DMS 273 (cell line): ENCODE results near the gene GNG12.
"Not testable (repeated sequence)": the region's sequence is repeated elsewhere in the genome, so short reads cannot be mapped to it uniquely, and the experiment has no call there.

ENCODE experiments used
- DNase-seq: peaks from one replicate; lab custom pipeline; 2025; ENCODE audit not compliant: unreplicated experiment; lab: John Stamatoyannopoulos, UW

Gene GNG12

GRCh38 chr1:67735806-67736627 is 97.2 kb downstream of the GNG12 start:
- peak; percentile 82 for DNase-seq

DNA sequence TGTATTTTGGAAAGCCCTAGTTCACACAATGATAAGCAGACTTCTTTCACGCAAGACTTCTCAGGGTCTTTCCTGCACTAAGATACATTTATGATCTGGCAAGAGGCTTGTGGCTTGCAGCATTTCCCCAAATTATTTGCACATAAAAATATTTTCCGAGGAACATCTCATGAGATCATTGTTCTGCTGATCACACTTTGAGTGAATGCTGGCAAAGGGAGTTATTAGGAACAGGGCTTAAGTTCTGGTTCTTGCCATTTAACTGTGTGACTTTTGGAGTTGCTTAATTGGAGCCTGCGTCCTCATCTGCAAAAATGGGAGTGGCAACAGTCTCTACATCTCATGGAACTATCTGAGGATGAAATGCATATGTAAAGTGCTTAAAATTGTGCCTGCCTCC is 98.1 kb downstream of the GNG12 start:
- DNase-seq = no peak

DNA sequence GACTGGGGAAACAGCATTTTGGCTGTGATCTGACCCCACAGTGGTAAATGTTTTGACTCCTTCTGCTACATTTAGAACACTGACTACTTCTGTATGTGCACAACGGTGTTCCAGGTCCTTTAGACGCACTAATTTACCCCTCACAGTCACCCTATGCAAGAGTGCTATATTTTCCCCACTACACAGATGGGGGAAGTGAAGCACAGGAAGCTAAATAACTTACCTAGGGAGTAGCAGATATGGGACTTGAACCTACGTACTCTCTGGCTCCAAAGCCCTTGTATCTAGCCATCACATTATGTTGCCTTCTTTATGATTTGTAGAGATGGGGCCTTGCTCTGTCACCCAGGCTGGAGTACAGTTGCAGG is 99.0 kb downstream of the GNG12 start:
- no peak for DNase-seq

DNA sequence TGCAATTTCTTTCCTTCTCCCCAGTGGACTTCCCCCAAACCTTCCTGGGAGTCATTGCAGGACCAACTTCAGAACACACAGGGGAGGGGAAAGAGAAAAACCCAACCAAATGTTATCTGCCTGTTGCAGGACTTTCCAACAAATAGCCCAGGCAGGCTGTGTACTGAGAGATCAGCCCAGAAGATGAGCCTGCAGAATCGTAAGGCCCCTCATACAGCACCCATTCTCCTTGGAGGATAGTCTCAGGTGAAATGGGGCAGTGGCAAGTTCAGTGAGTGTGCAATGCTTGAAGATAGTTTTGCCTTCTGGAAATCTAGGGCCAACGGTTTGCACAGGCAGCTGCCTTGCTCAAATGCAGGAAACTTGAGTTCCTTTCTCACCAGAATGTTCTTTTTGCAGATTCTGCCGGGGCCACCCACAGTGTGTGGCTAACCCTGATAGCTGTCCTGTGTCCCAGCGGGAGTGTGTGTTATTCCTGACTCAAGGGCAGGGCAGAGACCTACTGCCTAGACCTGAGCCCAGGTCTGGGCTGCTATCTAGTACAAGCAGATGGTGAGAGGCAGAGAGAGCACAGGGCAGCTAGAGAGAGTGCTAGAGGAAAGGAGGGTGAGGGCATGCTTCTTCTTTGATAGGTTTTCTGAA is 99.5 kb downstream of the GNG12 start:
- peak; percentile 20 for DNase-seq

GRCh38 chr1:67732750-67733151 is 100.5 kb downstream of the GNG12 start:
- peak; percentile 70 for DNase-seq

- no peak for DNase-seq
Measured at GRCh38 chr1:67731322-67731721, 101.9 kb downstream of the GNG12 start.

GRCh38 chr1:67730312-67730711 is 103.0 kb downstream of the GNG12 start:
- not testable (repeated sequence) for DNase-seq

- DNase-seq = no peak
Measured at GRCh38 chr1:67729872-67730271, 103.4 kb downstream of the GNG12 start.

- DNase-seq = no peak
Measured at GRCh38 chr1:67726224-67726623, 107.0 kb downstream of the GNG12 start.

GRCh38 chr1:67724928-67725560 is 108.2 kb downstream of the GNG12 start:
- DNase-seq = peak; percentile 7

- no peak for DNase-seq
Measured at GRCh38 chr1:67723620-67724019, 109.6 kb downstream of the GNG12 start.

- DNase-seq = no peak
Measured at GRCh38 chr1:67723126-67723525, 110.1 kb downstream of the GNG12 start.

GRCh38 chr1:67722292-67722944 is 110.8 kb downstream of the GNG12 start:
- no peak for DNase-seq

- no peak for DNase-seq
Measured at GRCh38 chr1:67721650-67722291, 111.5 kb downstream of the GNG12 start.

GRCh38 chr1:67721112-67721511 is 112.2 kb downstream of the GNG12 start:
- no peak for DNase-seq

DNA sequence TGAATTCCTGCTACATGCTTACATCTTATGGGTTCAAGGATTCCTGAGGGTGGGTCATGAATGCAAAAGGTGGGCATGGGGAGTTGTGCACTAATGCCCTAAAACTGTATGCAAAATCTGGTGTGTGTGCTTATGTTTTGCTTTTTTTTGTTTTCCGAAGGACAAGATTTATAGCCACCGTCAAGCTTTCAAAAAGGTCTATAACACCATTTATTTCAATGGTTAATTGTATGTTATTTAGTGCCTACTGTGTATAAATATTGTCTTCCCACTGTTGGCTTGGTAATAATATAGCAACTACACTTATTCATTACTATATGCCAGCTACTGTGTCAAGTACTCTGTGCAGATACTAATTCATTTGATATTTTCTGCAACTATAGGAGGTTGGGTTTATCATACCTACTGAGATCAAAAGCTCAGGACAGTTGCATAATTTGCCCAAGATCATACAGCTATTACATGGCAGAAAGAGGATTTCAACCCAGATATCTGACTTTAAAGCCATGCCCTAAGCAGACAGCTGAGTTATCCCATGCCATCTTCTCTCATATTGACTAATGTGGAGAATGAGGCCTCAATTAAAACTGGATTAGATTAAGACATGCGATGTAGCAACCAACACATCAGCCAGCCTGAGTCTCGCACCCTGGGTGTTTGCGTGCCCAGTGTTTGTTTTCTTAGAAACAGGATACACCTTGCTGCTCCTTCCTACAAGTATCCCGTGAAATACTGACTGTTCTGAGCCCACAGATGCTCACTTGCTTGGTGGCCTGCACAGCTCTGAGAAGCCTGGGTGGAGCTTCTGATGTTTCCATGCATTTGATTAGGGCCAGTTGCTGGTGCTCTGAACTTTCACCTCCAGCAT is 113.7 kb downstream of the GNG12 start:
- no peak for DNase-seq

DNA sequence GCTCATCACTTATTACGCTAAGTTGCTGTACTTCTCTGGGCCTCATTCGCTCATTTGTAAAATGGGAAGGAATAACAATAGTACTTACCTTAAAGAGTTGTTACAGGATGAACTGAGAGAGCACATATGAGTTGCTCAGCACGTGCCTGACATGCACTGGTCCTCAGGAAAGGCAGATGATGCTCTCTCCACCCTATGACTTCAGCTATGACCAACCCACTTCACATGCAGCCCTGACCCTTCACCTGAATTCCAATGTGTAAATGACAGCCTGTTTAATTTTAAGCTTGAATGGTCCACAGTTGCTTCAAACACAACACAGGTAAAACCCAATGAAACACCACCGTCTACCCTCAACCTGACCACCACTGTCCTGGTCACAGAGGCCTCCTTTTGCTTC is 115.4 kb downstream of the GNG12 start:
- DNase-seq = no peak

GRCh38 chr1:67716800-67717199 is 116.5 kb downstream of the GNG12 start:
- peak; percentile 68 for DNase-seq

DNA sequence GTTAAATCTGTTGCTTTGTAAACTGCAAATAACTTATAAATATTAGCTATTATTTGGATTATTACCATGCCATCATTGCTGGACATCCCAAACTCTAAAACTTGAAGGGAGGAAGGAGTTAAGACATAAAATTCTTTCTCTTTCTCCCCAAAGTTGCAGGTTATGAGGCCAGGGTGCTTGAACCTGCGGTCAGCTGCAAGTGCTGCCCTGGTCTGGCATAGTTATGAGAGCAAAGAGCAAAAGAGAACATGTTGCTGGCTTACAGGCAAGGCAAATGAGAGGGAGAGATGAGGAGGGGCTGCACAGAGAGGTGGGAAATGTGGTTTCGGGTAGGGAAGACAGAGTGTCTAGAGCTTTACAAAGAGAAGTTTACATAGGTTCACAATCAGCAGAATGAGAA is 117.4 kb downstream of the GNG12 start:
- DNase-seq = no peak
